ENCODE measurements around the gene OPCML.

The OPCML gene

GRCh38 chr11:133123796-133124195, 408.5 kb downstream of the OPCML start:
- CTCF ChIA-PET, result no interaction called here
- POLR2A ChIA-PET, result no interaction called here
- no peak for DNase-seq (ENCODE audit: low read depth, low spot score)
- no peak for TF ChIP-seq CTCF (IDR thresholded peaks at IDR 0.05; ENCODE audit: insufficient read depth, low read length, missing control alignments)
- H3K4me3 ChIP-seq (ENCODE audit: low read depth, low read length), result no peak overlapping the region

GRCh38 chr11:133123366-133123765, 408.9 kb downstream of the OPCML start:
- no peak overlapping the region for H3K4me3 ChIP-seq (ENCODE audit: low read depth, low read length)
- ChIA-PET CTCF (no interaction called here), POLR2A (no interaction called here)
- TF ChIP-seq CTCF (IDR thresholded peaks at IDR 0.05; ENCODE audit: insufficient read depth, low read length, missing control alignments), result no peak
- no peak for DNase-seq (ENCODE audit: low read depth, low spot score)

- DNase-seq (ENCODE audit: low read depth, low spot score), result no peak
- no peak overlapping the region for H3K4me3 ChIP-seq (ENCODE audit: low read depth, low read length)
- no peak for TF ChIP-seq CTCF (IDR thresholded peaks at IDR 0.05; ENCODE audit: insufficient read depth, low read length, missing control alignments)
- CTCF ChIA-PET, result no interaction called here
- POLR2A ChIA-PET, result no interaction called here
These were observed 410.0 kb downstream of the OPCML start for GRCh38 chr11:133122256-133122655.

- POLR2A ChIA-PET, result no interaction called here
These were observed 413.6 kb downstream of the OPCML start for GRCh38 chr11:133118563-133119268.

GRCh38 chr11:133115099-133115498, 417.2 kb downstream of the OPCML start:
- no peak for DNase-seq (ENCODE audit: low read depth, low spot score)
- ChIA-PET POLR2A (no interaction called here), CTCF (interaction anchor here (0.9 to 1.0 kb wide), 2 partner anchors 32 to 720 kb away, joined by 3 read pairs; no protein-coding TSS in a partner anchor)
- H3K4me3 ChIP-seq (ENCODE audit: low read depth, low read length), result no peak overlapping the region
- TF ChIP-seq CTCF (IDR thresholded peaks at IDR 0.05; ENCODE audit: insufficient read depth, low read length, missing control alignments), result no peak

More at GRCh38 chr11:133118563-133119268, 413.6 kb downstream of the OPCML start:
- H3K4me3 ChIP-seq (ENCODE audit: low read depth, low read length), result no peak overlapping the region
- CTCF ChIA-PET, result interaction anchor here (2.5 kb wide), 1 partner anchor 16 kb away, joined by 7 read pairs; no protein-coding TSS in a partner anchor
- TF ChIP-seq CTCF (IDR thresholded peaks at IDR 0.05; ENCODE audit: insufficient read depth, low read length, missing control alignments), result no peak
- no peak for DNase-seq (ENCODE audit: low read depth, low spot score)

GRCh38 chr11:133107763-133108162, 424.5 kb downstream of the OPCML start:
- TF ChIP-seq CTCF (IDR thresholded peaks at IDR 0.05; ENCODE audit: insufficient read depth, low read length, missing control alignments), result no peak

More at GRCh38 chr11:133107763-133108162, 424.5 kb downstream of the OPCML start:
- DNase-seq (ENCODE audit: low read depth, low spot score), result no peak
- no peak overlapping the region for H3K4me3 ChIP-seq (ENCODE audit: low read depth, low read length)
- ChIA-PET CTCF (interaction anchor here (1.9 kb wide), 1 partner anchor 25 kb away, joined by 5 read pairs; no protein-coding TSS in a partner anchor), POLR2A (no interaction called here)
